Measurements from ENCODE around the gene C1orf146.
"Not testable (repeated sequence)": the region's sequence is repeated elsewhere in the genome, so short reads cannot be mapped to it uniquely, and the experiment has no call there.

The C1orf146 gene

DNA sequence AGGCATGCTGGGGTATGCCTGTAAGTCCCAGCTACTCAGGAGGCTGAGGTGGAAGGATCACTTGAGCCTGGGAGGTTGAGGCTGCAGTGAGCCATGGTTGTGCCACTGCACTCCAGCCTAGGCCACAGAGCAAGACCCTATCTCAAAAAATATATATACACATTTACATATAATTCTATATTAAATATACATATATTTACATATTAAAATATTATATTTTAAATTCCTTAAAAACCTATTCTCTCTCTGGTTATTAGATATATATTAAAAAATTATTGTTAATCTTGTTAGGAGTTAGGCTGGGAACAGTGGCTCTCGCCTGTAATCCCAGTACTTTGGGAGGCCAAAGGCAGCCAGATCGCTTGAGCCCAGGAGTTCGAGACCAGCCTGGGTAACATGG lies 58.4 kb downstream of the C1orf146 start:
- DNase-seq: no peak

DNA sequence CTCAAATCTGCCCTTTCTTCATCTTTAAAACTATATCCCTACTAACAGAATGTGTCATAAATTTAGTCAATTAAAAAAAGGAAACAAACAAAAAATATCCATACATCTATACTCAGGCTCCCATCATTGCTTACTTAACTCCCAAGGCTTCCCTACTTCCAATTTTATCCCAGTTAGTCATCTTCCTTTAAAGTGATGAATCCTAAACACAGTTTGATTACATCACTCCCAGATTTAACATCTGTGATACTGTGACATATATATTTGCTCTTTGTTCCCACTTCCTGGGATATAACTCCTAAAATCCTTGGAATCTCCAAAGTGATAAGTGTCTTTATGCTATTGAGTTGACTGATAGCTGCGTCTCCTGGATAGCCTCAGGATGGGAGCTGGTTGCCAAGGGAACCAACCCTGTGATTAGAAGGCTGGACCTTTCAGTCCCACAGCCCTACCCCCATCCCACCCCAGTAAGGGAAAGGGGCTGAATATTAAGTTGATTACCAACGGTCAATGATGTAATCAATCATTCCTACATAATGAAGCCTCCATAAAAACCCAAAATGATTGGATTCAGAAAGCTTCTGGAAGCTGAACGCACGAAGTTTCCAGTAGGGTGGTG lies 59.5 kb downstream of the C1orf146 start:
- DNase-seq: no peak

DNA sequence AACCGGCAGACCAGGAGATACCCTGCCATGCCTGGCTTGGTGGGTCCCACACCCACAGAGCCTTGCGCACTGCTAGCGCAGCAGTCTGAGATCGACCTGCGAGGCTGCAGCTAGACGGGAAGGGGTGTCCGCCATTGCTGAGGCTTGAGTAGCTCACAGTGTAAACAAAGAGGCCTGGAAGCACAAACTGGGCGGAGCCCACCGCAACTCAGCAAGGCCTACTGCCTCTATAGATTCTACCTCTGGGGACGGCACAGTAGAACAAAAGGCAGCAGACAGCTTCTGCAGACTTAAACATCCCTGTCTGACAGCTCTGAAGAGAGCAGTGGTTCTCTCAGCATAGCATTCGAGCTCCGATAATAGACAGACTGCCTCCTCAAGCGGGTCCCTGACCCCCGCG lies 62.1 kb downstream of the C1orf146 start:
- DNase-seq: not testable (repeated sequence)

DNA sequence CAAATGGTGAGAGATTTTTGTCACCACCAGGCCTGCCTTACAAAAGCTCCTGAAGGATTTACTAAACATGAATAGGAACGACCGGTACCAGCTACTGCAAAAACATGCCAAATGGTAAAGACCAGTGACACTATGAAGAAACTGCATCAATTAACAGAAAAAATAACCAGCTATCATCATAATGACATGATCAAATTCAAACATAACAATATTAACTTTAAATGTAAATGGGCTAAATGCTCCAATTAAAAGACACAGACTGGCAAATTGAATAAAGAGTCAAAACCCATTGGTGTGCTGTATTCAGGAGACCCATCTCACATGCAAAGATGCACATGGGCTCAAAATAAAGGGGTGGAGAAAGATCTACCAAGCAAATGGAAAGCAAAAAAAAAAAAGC lies 63.7 kb downstream of the C1orf146 start:
- not testable (repeated sequence) for DNase-seq

DNA sequence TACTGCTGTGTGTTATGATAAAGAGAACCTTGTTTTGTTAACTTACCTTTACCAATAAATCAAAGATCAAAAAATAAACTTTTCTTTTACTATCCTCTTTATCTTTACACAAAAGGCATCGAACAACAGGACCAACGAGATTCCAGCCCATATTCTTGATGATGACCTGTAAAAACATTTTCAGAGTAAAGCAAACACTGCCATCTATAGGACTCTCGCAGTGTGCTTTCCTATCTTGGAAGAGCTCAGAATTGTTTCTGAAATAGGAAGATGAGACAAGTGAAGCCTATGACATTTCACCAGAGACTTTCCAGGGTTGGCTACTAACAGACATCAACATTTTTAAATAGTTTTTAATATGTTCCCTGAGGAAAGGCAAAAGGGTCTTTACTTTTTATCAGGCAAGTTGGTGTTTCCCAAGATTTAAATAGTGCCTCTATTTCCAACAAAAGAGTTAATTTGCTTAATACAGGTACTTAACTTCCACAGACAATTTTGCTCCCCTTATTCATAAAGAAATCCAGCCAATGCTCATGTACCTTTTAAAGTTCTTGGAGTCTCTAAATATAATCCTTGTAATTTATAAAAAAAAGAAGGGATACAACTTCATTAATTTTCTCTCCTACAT lies 73.8 kb downstream of the C1orf146 start:
- peak; percentile 80 for DNase-seq

Measured in hematopoietic multipotent progenitor cell treated with erythropoietin and hydrocortisone succinate and interleukin-3 and kit ligand, for 4 days (in vitro differentiated cells).